AG04450 (cell line): Measurements from ENCODE around the gene PDIK1L. TPM values are rescaled to one million over a fixed set of nuclear protein-coding genes. Genes with fewer than 3 reads are reported as not detected.
"Not testable (repeated sequence)": the region's sequence is repeated elsewhere in the genome, so short reads cannot be mapped to it uniquely, and the experiment has no call there.

ENCODE experiments used
- CTCF ChIA-PET: fragments of 300-600, 350-600 bp; formaldehyde crosslinking; extraction: SDS; loops from one replicate; lab custom pipeline; 2022; ENCODE audit warnings: antibody characterized with exemption, inconsistent platforms; lab: Charles Lee
- POLR2A ChIA-PET: fragments of 350-600 bp; formaldehyde crosslinking; extraction: SDS; loops from one replicate; lab custom pipeline; 2021; ENCODE audit warnings: antibody characterized with exemption, inconsistent platforms; lab: Yijun Ruan, JAX
- DNase-seq: peaks from one replicate; pipeline ENCODE4 v3.0.0-alpha.2; 2011; ENCODE audit warnings: low read depth, low spot score
- H3K27ac ChIP-seq: one replicate; pipeline ENCODE4 v1.5.1; 2012; ENCODE audit warnings: low read depth, low read length, control low read depth
- H3K27me3 ChIP-seq: one replicate; pipeline ENCODE4 v1.6.0; 2012; ENCODE audit warnings: low read length; ENCODE audit not compliant: control insufficient read depth, insufficient read depth
- H3K4me3 ChIP-seq: 2 replicates; pipeline ENCODE4 v1.5.1; 2011; ENCODE audit warnings: mild to moderate bottlenecking, low read depth, low read length, control low read depth
- H3K9me3 ChIP-seq: 2 replicates; pipeline ENCODE4 v1.5.1; 2012; ENCODE audit warnings: low read length; ENCODE audit not compliant: control insufficient read depth, insufficient read depth
- CTCF ChIP-seq: IDR thresholded peaks from 2 replicates; pipeline ENCODE4 v1.5.1; 2011; ENCODE audit warnings: low read depth, low read length, control low read depth, inconsistent platforms
- polyA plus RNA-seq: library from polyadenylated mRNA; depleted of rRNA; stranded (reverse); fragments of >200 nt; gene quantifications from 2 replicates; pipeline ENCODE4 v1.2.3, GENCODE V29; 2011

Gene PDIK1L
- polyA plus RNA-seq, 1 experiment = 2.9 TPM

GRCh38 chr1:26089125-26089524 lies 22.5 kb upstream of the PDIK1L start:
- no peak for TF ChIP-seq CTCF
- no peak overlapping the region for H3K4me3 ChIP-seq
- H3K9me3 ChIP-seq = no peaks in the 10 kb centered on the region
- POLR2A ChIA-PET = no interaction called here
- CTCF ChIA-PET = no interaction called here
- DNase-seq = no peak
- no peak overlapping the region for H3K27ac ChIP-seq
- H3K27me3 ChIP-seq = peaks cover 38% of the 10 kb centered on the region

GRCh38 chr1:26090893-26091292 lies 20.7 kb upstream of the PDIK1L start:
- ChIA-PET POLR2A (no interaction called here), CTCF (no interaction called here)
- TF ChIP-seq CTCF = no peak
- Histone ChIP-seq H3K27ac (no peak overlapping the region), H3K27me3 (peaks cover 35% of the 10 kb centered on the region), H3K4me3 (no peak overlapping the region), H3K9me3 (no peaks in the 10 kb centered on the region; the same call in 1 of the 2 replicates)
- DNase-seq = no peak

GRCh38 chr1:26092422-26092821 lies 19.2 kb upstream of the PDIK1L start:
- ChIA-PET POLR2A (no interaction called here), CTCF (interaction anchor here (1.3 kb wide), 1 partner anchor 52 kb away, joined by 5 read pairs; no protein-coding TSS in a partner anchor)
- no peak for TF ChIP-seq CTCF
- no peak for DNase-seq
- Histone ChIP-seq H3K27ac (no peak overlapping the region), H3K9me3 (no peaks in the 10 kb centered on the region; the same call in 1 of the 2 replicates), H3K4me3 (no peak overlapping the region), H3K27me3 (peaks cover 32% of the 10 kb centered on the region)

GRCh38 chr1:26093569-26093968 lies 18.1 kb upstream of the PDIK1L start:
- H3K27me3 ChIP-seq = peaks cover 32% of the 10 kb centered on the region
- POLR2A ChIA-PET, H3K4me3 ChIP-seq, H3K27ac ChIP-seq, H3K9me3 ChIP-seq, CTCF ChIA-PET, DNase-seq: not testable (repeated sequence)

GRCh38 chr1:26094076-26094669 lies 17.5 kb upstream of the PDIK1L start:
- CTCF ChIA-PET = no interaction called here
- H3K27ac ChIP-seq = no peak overlapping the region

More at GRCh38 chr1:26094076-26094669, 17.5 kb upstream of the PDIK1L start:
- no peak for TF ChIP-seq CTCF
- Histone ChIP-seq H3K9me3 (no peaks in the 10 kb centered on the region; the same call in 1 of the 2 replicates), H3K27me3 (peaks cover 32% of the 10 kb centered on the region), H3K4me3 (no peak overlapping the region)
- no peak for DNase-seq
- POLR2A ChIA-PET = no interaction called here
